ENCODE measurements around the gene FADS1.

The FADS1 gene

DNA sequence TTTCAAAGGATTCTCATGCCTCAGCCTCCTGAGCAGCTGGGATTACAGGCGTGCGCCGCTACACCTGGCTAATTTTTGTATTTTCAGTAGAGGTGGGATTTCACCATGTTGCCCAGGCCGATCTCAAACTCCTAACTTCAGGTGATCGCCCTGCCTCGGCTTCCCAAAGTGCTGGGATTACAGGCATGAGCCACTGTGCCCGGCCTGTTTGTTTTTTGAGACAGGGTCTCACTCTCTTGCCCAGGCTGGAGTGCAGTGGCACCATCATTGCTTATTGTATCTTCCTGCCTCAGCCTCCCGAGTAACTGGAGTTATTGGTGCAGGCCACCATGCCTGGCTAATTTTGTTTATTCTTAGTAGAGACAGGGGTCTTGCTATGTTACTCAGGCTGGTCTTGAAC is 19.4 kb upstream of the FADS1 start:
- H3K4me3 ChIP-seq (ENCODE audit: low read length): no peak overlapping the region
- TF ChIP-seq, protein P1, sequence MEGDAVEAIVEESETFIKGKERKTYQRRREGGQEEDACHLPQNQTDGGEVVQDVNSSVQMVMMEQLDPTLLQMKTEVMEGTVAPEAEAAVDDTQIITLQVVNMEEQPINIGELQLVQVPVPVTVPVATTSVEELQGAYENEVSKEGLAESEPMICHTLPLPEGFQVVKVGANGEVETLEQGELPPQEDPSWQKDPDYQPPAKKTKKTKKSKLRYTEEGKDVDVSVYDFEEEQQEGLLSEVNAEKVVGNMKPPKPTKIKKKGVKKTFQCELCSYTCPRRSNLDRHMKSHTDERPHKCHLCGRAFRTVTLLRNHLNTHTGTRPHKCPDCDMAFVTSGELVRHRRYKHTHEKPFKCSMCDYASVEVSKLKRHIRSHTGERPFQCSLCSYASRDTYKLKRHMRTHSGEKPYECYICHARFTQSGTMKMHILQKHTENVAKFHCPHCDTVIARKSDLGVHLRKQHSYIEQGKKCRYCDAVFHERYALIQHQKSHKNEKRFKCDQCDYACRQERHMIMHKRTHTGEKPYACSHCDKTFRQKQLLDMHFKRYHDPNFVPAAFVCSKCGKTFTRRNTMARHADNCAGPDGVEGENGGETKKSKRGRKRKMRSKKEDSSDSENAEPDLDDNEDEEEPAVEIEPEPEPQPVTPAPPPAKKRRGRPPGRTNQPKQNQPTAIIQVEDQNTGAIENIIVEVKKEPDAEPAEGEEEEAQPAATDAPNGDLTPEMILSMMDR (IDR thresholded peaks at IDR 0.05; ENCODE audit: insufficient read depth, low read depth, low read length, missing control alignments): no peak
- no peak for DNase-seq (ENCODE audit: low read depth)

DNA sequence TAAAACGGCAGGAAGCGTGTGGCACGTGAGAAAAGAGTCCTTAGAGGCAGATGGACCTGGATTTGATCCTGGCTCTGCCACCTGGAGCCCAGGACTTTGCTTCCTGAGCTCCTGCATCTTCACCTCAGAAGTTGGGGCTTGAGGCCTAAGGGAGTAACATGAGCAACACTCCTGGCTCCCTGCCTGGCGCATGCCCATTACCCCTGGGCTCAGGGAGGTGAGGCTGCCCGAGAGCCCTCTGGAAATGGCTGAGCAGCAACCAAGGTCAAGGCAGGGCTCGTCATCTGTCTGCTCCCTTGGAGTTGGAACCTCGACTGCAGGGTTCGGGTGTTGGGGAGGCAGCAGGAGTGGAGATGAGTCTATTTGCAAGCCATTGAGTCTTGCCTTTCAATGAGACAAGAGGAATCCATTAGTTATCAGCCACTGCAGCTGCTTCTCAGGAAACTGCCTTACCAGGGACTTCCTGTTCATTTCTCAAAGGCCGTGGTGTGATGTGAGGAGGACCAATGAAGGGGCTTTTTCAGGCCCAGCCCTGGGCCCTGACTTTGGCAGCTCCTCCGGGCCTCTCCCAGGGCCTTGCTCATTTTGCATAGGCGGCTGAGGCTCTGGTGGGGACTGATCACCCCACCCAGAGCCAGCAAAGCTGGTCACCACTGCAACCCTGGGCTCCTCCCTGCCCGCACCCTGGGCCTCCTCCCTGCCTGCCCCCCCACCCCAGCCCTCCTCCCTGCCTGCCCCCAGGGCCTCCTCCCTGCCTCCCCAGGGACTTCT is 17.7 kb upstream of the FADS1 start:
- DNase-seq (ENCODE audit: low read depth): no peak
- TF ChIP-seq, protein P1 (IDR thresholded peaks at IDR 0.05; ENCODE audit: insufficient read depth, low read depth, low read length, missing control alignments): no peak
- H3K4me3 ChIP-seq (ENCODE audit: low read length): no peak overlapping the region

GRCh38 chr11:61833926-61834277 is 17.1 kb upstream of the FADS1 start:
- DNase-seq (ENCODE audit: low read depth): no peak
- TF ChIP-seq, protein P1 (IDR thresholded peaks at IDR 0.05; ENCODE audit: insufficient read depth, low read depth, low read length, missing control alignments): no peak
- H3K4me3 ChIP-seq (ENCODE audit: low read length): no peak overlapping the region

DNA sequence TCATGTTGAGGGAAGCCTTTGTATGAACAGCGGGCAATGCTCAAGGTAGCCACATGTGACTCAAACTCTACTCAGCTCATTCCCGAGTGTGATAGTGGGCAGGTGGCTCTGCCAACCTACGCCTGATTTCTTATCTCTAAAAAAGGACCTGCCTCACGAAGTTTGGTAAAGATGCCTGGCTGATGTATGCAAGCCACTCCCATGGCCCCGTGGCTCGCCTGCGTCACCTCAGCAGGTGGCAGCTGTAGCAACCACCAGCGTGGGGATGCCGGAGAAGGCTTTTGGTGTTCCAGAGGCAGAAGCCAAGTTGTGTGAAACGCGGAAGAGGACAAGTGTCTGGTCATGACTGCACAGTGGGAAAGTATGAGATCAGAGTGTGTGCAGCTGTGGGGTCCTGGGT is 16.7 kb upstream of the FADS1 start:
- DNase-seq (ENCODE audit: low read depth): no peak
- TF ChIP-seq, protein P1 (IDR thresholded peaks at IDR 0.05; ENCODE audit: insufficient read depth, low read depth, low read length, missing control alignments): no peak
- H3K4me3 ChIP-seq (ENCODE audit: low read length): no peak overlapping the region

GRCh38 chr11:61832754-61833153 is 16.0 kb upstream of the FADS1 start:
- TF ChIP-seq, protein P1 (IDR thresholded peaks at IDR 0.05; ENCODE audit: insufficient read depth, low read depth, low read length, missing control alignments): no peak
- H3K4me3 ChIP-seq (ENCODE audit: low read length): no peak overlapping the region
- DNase-seq (ENCODE audit: low read depth): no peak

GRCh38 chr11:61832207-61832606 is 15.4 kb upstream of the FADS1 start:
- TF ChIP-seq, protein P1 (IDR thresholded peaks at IDR 0.05; ENCODE audit: insufficient read depth, low read depth, low read length, missing control alignments): no peak
- no peak overlapping the region for H3K4me3 ChIP-seq (ENCODE audit: low read length)
- no peak for DNase-seq (ENCODE audit: low read depth)
